Prostate gland (tissue), 2 donors: Measurements from ENCODE around the gene C3orf20.

Experiments used
- POLR2A ChIP-seq: fragments of 450-650 bp; IDR thresholded peaks from one replicate; pipeline ENCODE4 v1.6.1; 2016; ENCODE audit warnings: antibody characterized with exemption, mild to moderate bottlenecking
- POLR2AphosphoS5 ChIP-seq: sonication (generic); formaldehyde crosslinking; IDR thresholded peaks from one replicate; pipeline ENCODE4 v1.6.1; 2017; ENCODE audit warnings: antibody characterized with exemption
- TF ChIP-seq, protein P1 (sequence below), 4 experiments: fragments of 200-600 bp in 2 of 4; fragments of 450-650 bp in 2 of 4; sonication (generic) in 2 of 4; IDR thresholded peaks; 1 replicate in 3 of 4; 2 replicates in 1 of 4; pipeline ENCODE4 v1.5.1; 2016 to 2019; ENCODE audit warnings: antibody characterized with exemption in 4 of 4, mild to moderate bottlenecking in 2 of 4, moderate library complexity in 2 of 4

DNA sequence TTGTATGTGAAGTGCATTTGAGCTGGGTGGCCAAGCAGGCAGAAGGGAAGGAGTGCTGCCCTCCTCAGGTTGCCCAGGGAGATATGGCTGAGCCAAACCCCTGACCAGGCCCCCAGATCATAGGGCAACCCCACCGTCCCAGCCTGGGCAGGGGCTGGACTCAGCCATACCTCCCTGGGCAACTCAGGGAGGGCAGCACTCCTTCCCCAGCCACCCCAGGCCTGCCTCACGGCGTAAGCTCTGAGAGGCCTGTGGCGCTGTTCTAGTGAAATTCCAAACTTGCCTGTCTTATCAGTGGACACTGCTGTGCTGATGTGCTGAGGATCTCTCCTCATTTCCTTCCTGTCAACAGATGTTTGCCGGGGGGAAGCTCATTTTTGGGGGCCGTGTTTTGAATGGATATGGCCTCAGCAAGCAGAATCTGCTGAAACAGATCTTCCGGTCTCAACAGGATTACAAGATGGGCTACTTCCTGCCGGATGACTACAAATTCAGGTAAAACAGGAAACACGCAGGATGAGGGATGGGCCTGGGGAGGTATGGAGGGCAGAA lies 86.3 kb downstream of the C3orf20 start:
- TF ChIP-seq, protein P1, sequence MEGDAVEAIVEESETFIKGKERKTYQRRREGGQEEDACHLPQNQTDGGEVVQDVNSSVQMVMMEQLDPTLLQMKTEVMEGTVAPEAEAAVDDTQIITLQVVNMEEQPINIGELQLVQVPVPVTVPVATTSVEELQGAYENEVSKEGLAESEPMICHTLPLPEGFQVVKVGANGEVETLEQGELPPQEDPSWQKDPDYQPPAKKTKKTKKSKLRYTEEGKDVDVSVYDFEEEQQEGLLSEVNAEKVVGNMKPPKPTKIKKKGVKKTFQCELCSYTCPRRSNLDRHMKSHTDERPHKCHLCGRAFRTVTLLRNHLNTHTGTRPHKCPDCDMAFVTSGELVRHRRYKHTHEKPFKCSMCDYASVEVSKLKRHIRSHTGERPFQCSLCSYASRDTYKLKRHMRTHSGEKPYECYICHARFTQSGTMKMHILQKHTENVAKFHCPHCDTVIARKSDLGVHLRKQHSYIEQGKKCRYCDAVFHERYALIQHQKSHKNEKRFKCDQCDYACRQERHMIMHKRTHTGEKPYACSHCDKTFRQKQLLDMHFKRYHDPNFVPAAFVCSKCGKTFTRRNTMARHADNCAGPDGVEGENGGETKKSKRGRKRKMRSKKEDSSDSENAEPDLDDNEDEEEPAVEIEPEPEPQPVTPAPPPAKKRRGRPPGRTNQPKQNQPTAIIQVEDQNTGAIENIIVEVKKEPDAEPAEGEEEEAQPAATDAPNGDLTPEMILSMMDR (IDR thresholded peaks at IDR 0.05) = no peak
- TF ChIP-seq POLR2A = no peak
- no peak for TF ChIP-seq POLR2AphosphoS5
